Tibial artery (tissue), 4 donors: Measurements from ENCODE around the gene DRC3.

Source experiments
- DNase-seq, 2 donors: peaks; one replicate each; pipeline ENCODE4 v3.0.0-alpha.2; 2019
- H3K27ac ChIP-seq, 2 donors: fragments of 200-600 bp; sonication (generic) in 1 of 2; 1 replicate in 1 of 2; 2 replicates in 1 of 2; pipeline ENCODE4 v1.5.1; 2018 to 2019; ENCODE audit warnings: mild to moderate bottlenecking in 1 of 2
- H3K27me3 ChIP-seq, 2 donors: fragments of 200-600 bp; sonication (generic) in 1 of 2; one replicate each; pipeline versions ENCODE4 v1.5.1 to v1.6.0; 2016 to 2019
- H3K36me3 ChIP-seq, 3 donors: fragments of 200-600 bp; sonication (generic) in 2 of 3; one replicate each; pipeline ENCODE4 v1.5.1; 2016 to 2019; ENCODE audit warnings: mild to moderate bottlenecking in 2 of 3
- H3K4me1 ChIP-seq, 4 donors: fragments of 200-600 bp; sonication (generic) in 2 of 4; 1 replicate in 3 of 4; 2 replicates in 1 of 4; pipeline ENCODE4 v1.5.1; 2016 to 2019
- H3K4me3 ChIP-seq, 2 donors: fragments of 200-600 bp; sonication (generic) in 1 of 2; 1 replicate in 1 of 2; 2 replicates in 1 of 2; pipeline ENCODE4 v1.5.1; 2018 to 2019; ENCODE audit warnings: mild to moderate bottlenecking in 2 of 2
- H3K9me3 ChIP-seq, 3 donors: fragments of 200-600 bp; sonication (generic) in 1 of 3; one replicate each; pipeline ENCODE4 v1.5.1; 2016 to 2019
- CTCF ChIP-seq, 2 experiments: fragments of 200-600 bp in 1 of 2; fragments of 450-650 bp in 1 of 2; IDR thresholded peaks; one replicate each; pipeline ENCODE4 v1.5.1; 2017 to 2019; ENCODE audit warnings: antibody characterized with exemption in 2 of 2, mild to moderate bottlenecking in 1 of 2, moderate library complexity in 1 of 2
- intact Hi-C: fragments of 100-400 bp; cut with DNase I; formaldehyde crosslinking; loops from one replicate; pipeline ENCODE4 v1.15.0; 2023; ENCODE audit warnings: low total_unique reads

DRC3 gene

GRCh38 chr17:17981330-17981729, 8.7 kb downstream of the DRC3 start:
- Histone ChIP-seq H3K4me1 (no peaks in the 10 kb centered on the region), H3K36me3 (peaks cover 0 to 46% (median 0%) of the 10 kb centered on the region in 3 donors), H3K27ac (no peak overlapping the region), H3K9me3 (no peaks in the 10 kb centered on the region), H3K27me3 (no peaks in the 10 kb centered on the region), H3K4me3 (no peak overlapping the region)
- DNase-seq = no peak
- TF ChIP-seq CTCF (IDR thresholded peaks at IDR 0.05) = no peak
- intact Hi-C loops = no loop called here

GRCh38 chr17:17982801-17983200, 10.1 kb downstream of the DRC3 start:
- no peak for DNase-seq
- no peaks in the 10 kb centered on the region for H3K9me3 ChIP-seq
- no peak overlapping the region for H3K27ac ChIP-seq
- no peaks in the 10 kb centered on the region for H3K4me1 ChIP-seq
- H3K36me3 ChIP-seq = peaks cover 0 to 44% (median 0%) of the 10 kb centered on the region in 3 donors
- H3K27me3 ChIP-seq = no peaks in the 10 kb centered on the region
- H3K4me3 ChIP-seq = no peak overlapping the region
- no peak for TF ChIP-seq CTCF (IDR thresholded peaks at IDR 0.05)
- intact Hi-C loops = no loop called here

GRCh38 chr17:17983376-17983775, 10.7 kb downstream of the DRC3 start:
- H3K9me3 ChIP-seq = no peaks in the 10 kb centered on the region
- intact Hi-C loops = no loop called here
- no peaks in the 10 kb centered on the region for H3K4me1 ChIP-seq
- H3K27ac ChIP-seq = no peak overlapping the region
- H3K4me3 ChIP-seq = no peak overlapping the region
- DNase-seq = no peak
- no peaks in the 10 kb centered on the region for H3K27me3 ChIP-seq
- H3K36me3 ChIP-seq = peaks cover 0 to 44% (median 0%) of the 10 kb centered on the region in 3 donors
- TF ChIP-seq CTCF (IDR thresholded peaks at IDR 0.05) = no peak

GRCh38 chr17:17983776-17984175, 11.1 kb downstream of the DRC3 start:
- TF ChIP-seq CTCF (IDR thresholded peaks at IDR 0.05) = no peak
- intact Hi-C loops = no loop called here
- H3K27ac ChIP-seq = no peak overlapping the region
- peaks cover 0 to 46% (median 0%) of the 10 kb centered on the region in 3 donors for H3K36me3 ChIP-seq
- no peaks in the 10 kb centered on the region for H3K4me1 ChIP-seq
- H3K9me3 ChIP-seq = no peaks in the 10 kb centered on the region
- H3K27me3 ChIP-seq = no peaks in the 10 kb centered on the region
- H3K4me3 ChIP-seq = no peak overlapping the region
- DNase-seq = no peak

- H3K27ac ChIP-seq = no peak overlapping the region
- H3K4me3 ChIP-seq = no peak overlapping the region
- TF ChIP-seq CTCF (IDR thresholded peaks at IDR 0.05) = no peak
- no peaks in the 10 kb centered on the region for H3K4me1 ChIP-seq
- intact Hi-C loops = no loop called here
- H3K27me3 ChIP-seq = no peaks in the 10 kb centered on the region
- DNase-seq = no peak
- no peaks in the 10 kb centered on the region for H3K9me3 ChIP-seq
- H3K36me3 ChIP-seq = peaks cover 0 to 49% (median 0%) of the 10 kb centered on the region in 3 donors
Measured at GRCh38 chr17:17985153-17985552, 12.5 kb downstream of the DRC3 start.

- H3K27me3 ChIP-seq = no peaks in the 10 kb centered on the region
- TF ChIP-seq CTCF (IDR thresholded peaks at IDR 0.05) = no peak
- intact Hi-C loops = no loop called here
- H3K9me3 ChIP-seq = no peaks in the 10 kb centered on the region
- no peak overlapping the region for H3K27ac ChIP-seq
- peaks cover 0 to 50% (median 0%) of the 10 kb centered on the region in 3 donors for H3K36me3 ChIP-seq
- no peak for DNase-seq
- no peak overlapping the region for H3K4me3 ChIP-seq
- no peaks in the 10 kb centered on the region for H3K4me1 ChIP-seq
Measured at GRCh38 chr17:17985555-17985954, 12.9 kb downstream of the DRC3 start.
